HG03139 (cell line): ENCODE measurements around the gene PRTN3.
A peak's percentile ranks its signal among the peaks of the same experiment; 100 is the strongest.
"Not testable (repeated sequence)": the region's sequence is repeated elsewhere in the genome, so short reads cannot be mapped to it uniquely, and the experiment has no call there.

Experiments used
- ATAC-seq: cut with Tn5 transposase; IDR thresholded peaks from one replicate; pipeline ENCODE4 v1.9.1; 2021; ENCODE audit not compliant: unreplicated experiment

PRTN3 gene

GRCh38 chr19:878751-879561, 38.2 kb downstream of the PRTN3 start:
- ATAC-seq, result not testable (repeated sequence)

DNA sequence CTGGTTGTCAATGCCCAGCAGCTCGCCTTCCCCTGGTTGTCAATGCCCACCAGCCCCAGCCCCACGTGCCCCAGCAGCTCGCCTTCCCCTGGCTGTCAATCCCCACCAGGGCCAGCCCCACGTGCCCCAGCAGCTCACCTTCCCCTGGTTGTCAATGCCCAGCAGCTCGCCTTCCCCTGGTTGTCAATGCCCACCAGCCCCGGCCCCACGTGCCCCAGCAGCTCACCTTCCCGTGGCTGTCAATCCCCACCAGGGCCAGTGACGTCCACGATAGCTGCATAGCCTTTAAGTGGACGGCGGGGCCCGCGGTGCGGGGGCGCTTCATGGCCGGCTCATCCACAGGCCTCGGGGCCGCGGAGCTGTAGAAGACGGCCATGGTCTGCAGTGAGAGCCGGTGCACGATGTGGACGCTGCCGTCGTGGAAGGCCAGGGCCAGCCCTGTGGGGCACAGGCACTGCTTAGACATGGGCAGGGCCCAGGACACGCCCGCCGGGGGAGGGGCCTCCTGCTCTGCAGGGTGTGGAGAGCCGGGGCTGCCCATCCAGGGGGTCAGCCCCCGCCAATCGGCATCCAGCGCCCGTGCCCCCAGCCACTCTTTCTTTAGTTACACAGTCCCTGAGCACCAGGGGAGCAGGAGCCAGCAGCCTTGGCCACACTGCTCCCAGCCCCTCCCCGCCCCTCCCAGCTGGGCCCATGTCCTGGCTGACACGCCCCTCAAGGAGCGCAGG, 39.1 kb downstream of the PRTN3 start:
- no peak for ATAC-seq

DNA sequence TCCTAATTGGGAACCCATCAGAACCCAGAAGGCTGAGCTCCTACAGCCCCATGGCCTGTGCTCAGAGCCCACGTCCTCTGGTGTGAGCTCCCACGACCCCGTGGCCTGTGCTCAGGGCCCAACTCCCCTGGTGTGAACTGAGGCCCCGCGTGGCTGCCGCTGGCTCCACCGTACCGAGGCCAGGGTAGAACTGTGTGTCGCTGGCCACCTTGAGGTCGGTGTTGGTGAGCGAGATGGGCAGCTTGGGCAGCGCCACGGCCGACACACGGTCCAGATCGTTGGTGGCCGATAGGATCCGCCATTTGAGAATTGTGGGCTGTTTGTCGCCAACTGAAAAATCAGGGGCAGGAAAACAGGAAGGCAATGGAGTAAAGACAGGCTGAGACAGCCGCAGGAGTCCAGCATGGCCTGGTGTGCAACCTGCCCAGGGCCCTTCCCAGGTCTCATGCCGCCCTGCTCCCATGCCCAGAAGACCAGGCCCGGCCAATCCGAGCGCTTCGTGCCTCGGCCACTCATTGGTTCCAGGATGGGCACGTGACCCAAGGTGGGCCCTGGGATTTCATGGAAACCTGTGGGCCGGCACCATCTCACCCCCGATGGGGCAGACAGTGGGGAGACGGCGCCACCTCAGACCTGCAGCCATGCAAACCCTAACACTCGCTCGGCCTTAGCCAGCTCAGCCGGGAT, 40.7 kb downstream of the PRTN3 start:
- no peak for ATAC-seq

DNA sequence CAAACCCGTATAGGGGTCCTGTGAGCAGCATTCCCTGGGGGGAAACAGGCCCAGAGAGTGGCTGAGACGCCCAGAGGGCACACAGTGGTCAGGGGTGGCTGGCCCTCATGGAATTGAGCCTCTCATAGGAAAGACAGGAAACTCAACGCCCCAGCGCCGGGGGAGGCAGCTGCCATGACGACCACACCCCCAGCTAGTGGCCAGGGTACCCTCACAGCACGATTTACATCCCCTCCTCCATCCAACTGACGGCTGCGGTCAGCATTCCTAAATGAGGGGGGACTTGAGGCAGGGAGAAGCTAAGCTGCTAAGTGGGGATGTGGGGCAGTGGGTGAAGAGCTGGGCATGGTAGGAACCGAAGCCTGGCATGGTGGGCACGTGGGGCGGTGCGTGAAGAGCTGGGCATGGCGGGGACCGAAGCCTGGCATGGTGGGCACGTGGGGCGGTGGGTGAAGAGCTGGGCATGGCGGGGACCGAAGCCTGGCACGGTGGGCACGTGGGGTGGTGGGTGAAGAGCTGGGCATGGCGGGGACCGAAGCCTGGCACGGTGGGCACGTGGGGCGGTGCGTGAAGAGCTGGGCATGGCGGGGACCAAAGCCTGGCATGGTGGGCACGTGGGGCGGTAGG, 42.2 kb downstream of the PRTN3 start:
- no peak for ATAC-seq

GRCh38 chr19:883661-884211, 42.9 kb downstream of the PRTN3 start:
- ATAC-seq, result no peak

GRCh38 chr19:884420-885211, 43.8 kb downstream of the PRTN3 start:
- no peak for ATAC-seq

- no peak for ATAC-seq
Observed at GRCh38 chr19:885536-886224, 44.9 kb downstream of the PRTN3 start.

DNA sequence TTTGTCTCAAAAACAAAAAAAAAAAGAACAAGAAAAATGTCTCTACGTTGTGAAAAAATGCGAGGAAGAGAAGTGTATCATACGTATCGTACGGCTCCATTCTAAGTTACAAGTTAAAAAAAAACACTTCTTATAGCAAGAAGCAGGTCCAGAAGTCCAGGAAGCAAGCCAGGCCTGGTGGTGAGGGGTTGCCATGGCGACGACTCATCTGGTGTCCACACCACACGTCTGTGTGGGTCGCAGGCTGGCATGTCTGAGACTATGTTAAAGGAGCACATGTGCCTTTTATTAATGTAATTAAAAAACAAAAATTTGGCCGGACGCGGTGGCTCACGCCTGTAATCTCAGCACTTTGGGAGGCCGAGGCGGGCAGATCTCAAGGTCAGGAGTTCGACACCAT, 46.3 kb downstream of the PRTN3 start:
- no peak for ATAC-seq

- ATAC-seq, result no peak
Observed at GRCh38 chr19:887599-887998, 46.8 kb downstream of the PRTN3 start.

DNA sequence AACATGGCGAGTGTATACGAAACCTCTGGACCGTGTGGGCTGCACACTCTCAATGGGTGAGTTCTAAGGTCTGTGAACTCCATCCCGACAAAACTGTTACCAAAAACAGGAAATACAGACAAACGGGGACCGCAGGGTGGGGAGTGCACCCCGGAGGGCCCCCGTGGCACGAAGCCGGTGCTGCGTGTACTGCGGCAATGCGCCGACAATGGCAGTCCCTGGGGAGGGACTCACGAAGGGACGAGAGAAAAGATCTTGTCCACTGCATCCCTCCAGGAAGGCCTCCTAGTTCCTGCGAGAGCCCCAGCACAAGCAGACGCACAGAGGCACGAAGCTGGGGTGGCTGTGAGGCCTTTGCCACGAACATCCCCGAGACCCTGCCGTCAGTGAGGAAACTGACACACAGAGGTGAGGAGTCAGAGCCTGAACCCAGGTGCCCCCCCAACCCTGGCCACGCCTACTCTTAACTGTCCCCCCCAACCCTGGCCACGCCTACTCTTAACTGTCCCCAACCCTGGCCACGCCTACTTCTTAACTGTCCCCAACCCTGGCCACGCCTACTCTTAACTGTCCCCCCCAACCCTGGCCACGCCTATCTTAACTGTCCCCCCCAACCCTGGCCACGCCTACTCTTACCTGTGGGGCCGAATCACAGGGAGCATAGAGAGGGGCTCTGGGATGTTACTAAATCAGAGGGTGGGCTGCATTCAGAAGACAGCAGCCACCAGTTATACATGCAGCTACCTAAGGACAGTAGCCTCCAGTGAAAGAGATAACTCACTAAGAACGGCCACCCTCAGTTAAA, 48.0 kb downstream of the PRTN3 start:
- ATAC-seq, result no peak

DNA sequence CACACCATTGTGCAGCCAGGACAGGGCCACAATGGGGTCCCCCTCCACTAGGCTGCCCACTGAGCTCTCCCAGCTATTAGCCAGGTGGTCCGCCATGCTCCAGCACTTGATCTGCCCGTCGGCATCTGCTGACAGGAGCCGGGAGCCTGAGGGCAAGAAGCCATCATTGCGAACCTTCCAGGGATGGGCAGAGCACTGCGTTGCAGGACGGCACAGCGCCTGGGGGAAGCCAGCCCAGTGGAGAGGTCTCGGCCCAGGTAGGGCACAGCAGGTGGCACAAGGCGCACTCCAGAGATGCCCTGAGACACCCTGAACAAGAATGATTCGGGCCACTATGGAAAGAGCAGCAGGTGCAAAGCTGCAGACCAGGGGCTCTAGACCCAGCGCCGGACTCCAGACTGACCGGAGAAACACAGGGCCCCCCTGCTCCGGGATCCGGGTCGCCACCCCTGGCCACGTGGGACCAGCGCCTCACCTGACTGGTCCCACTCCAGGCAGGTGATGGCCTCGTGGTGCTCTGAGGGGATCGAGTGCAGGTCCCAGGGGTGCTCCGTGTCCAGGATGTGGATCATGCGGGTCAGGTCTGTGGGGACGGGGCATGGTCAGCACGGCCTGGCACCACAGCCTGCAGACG, 49.0 kb downstream of the PRTN3 start:
- ATAC-seq, result no peak

- no peak for ATAC-seq
Observed at GRCh38 chr19:890831-891230, 50.0 kb downstream of the PRTN3 start.

- ATAC-seq, result not testable (repeated sequence)
Observed at GRCh38 chr19:891421-892200, 50.8 kb downstream of the PRTN3 start.

DNA sequence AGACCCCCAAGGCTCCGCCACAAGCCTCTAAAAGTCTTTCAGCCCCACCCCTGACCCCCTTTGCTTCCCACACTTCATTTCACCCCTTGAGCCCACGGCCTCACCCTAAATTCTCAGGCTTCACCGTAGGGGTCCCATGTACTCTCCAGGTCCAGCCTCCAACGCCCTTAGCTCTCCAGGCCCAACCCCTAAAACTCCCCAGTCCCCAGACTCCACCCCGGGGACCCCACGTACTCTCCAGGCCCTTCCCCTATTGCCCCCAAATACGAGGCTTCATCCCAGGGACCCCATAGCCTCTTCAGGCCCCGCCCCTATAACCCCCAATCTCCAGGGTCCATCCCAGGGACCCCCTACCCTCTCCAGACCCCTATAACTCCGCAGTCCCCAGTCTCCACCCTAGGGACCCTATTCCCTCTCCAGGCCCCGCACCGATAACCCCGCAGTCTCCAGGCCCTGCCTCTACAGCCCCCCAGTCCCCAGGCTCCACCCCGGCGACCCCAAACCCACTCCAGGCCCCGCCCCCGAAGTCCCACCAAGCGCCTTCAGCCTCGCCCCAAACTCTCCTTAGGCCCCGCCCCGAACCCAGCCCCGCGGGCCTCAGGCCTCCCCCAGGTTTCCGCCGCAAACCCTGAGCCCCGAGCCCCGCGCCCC, 51.6 kb downstream of the PRTN3 start:
- no peak for ATAC-seq

DNA sequence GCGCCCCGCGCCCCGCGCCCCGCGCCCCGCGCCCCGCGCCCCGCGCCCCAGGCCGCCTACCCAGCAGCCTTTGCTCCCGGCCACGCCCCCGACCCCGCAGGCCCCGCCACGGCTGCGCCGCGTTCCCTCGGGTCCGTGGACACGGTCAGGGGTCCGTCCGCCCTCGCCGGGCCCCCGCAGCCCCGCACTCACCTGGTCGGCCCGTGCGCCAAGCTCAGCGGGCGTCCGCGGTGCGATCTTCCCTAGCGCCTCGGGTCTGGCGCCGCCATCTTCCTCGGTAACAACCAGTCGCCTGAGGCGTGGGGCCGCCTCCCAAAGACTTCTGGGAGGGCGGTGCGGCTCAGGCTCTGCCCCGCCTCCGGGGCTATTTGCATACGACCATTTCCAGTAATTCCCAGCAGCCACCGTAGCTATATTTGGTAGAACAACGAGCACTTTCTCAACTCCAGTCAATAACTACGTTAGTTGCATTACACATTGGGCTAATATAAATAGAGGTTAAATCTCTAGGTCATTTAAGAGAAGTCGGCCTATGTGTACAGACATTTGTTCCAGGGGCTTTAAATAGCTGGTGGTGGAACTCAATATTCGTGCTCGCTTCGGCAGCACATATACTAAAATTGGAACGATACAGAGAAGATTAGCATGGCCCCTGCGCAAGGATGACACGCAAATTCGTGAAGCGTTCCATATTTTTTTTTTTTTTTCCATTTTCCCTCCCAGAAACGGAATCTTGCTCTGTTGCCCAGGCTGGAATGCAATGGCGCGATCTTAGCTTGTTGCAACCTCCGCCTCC, 52.3 kb downstream of the PRTN3 start, which contains the start of the genes MED16 and RNU6-9:
MED16 (minus strand) TSS at position 294 of the 796 bp plus-strand sequence. CDS start 2,056 bp downstream, outside the sequence.
RNU6-9 (plus strand) TSS at position 591 of the 796 bp plus-strand sequence.
- peak; percentile 79 for ATAC-seq

- ATAC-seq, result no peak
Observed at GRCh38 chr19:896434-896833, 55.6 kb downstream of the PRTN3 start.
